GM12874 (cell line): ENCODE data around the gene TRIO.

ENCODE experiments used
- TF ChIP-seq, protein P1 (sequence below): IDR thresholded peaks from 2 replicates; pipeline ENCODE4 v1.5.1; 2011; ENCODE audit warnings: low read depth, mild to moderate bottlenecking, control low read depth, low read length, moderate library complexity; ENCODE audit not compliant: insufficient read depth

Gene TRIO

DNA sequence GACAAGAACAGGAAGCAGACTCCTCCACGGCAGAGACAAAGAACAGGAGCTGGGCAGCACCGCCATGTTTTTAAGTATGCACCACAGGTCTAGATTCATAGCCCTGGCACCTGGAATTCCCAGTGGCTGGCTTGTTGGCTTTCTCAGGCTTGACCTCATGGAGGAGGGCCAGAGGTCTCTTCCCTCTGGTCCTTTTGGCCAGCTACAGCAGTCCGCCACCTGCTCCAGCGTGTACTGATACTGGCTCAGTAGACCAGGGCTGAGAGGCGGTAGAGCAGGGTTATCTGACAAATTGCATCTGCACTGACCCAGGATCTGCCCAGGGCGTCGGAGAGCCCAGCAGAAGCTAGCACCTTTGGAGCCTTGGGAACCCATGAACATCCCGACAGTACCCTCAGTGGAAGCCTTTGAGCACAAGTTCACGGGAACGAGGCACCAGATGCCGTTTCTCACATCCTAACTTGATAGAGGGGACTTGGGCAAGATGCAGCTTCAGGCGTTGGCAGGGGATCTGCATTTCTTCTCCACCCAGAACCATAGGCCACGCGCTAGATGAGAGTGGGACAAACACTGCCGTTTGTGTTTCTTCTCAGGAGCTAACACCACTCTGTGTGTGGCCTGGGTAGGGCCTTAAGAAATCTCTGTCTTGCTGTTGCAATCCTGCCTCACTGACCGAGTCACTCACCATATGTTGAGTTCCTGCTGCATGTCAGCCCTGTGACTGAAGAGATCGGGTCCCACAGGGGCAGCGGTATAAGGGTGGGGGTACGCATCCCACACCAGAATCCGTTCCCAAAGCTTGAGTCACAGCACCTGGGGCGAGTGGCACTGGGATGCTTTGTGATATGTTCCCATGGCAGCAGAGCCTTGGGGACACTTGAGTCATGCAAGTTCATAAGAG lies 348.1 kb downstream of the TRIO start:
- TF ChIP-seq, protein P1, sequence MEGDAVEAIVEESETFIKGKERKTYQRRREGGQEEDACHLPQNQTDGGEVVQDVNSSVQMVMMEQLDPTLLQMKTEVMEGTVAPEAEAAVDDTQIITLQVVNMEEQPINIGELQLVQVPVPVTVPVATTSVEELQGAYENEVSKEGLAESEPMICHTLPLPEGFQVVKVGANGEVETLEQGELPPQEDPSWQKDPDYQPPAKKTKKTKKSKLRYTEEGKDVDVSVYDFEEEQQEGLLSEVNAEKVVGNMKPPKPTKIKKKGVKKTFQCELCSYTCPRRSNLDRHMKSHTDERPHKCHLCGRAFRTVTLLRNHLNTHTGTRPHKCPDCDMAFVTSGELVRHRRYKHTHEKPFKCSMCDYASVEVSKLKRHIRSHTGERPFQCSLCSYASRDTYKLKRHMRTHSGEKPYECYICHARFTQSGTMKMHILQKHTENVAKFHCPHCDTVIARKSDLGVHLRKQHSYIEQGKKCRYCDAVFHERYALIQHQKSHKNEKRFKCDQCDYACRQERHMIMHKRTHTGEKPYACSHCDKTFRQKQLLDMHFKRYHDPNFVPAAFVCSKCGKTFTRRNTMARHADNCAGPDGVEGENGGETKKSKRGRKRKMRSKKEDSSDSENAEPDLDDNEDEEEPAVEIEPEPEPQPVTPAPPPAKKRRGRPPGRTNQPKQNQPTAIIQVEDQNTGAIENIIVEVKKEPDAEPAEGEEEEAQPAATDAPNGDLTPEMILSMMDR = no peak

DNA sequence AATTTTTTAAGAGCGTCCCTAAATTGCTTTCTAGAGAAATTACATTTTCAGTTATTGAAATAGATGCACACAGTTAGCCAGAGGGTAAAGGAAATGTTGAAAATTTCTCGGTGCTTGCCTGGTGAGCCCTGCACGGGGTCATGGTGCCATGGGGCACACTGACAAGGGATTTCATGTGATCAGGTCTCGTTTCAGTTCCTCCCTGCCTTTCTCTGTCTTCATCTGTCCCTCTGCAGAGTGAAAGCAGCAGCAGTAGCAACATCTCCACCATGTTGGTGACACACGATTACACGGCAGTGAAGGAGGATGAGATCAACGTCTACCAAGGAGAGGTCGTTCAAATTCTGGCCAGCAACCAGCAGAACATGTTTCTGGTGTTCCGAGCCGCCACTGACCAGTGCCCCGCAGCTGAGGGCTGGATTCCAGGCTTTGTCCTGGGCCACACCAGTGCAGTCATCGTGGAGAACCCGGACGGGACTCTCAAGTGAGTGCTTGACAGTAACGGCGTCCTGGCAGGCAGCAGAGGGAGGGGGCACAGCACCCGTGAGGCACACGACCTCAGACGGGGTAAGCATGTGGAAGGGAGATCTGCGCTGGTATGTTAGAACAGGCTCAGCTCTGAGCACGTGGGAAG lies 349.3 kb downstream of the TRIO start:
- TF ChIP-seq, protein P1 = no peak

DNA sequence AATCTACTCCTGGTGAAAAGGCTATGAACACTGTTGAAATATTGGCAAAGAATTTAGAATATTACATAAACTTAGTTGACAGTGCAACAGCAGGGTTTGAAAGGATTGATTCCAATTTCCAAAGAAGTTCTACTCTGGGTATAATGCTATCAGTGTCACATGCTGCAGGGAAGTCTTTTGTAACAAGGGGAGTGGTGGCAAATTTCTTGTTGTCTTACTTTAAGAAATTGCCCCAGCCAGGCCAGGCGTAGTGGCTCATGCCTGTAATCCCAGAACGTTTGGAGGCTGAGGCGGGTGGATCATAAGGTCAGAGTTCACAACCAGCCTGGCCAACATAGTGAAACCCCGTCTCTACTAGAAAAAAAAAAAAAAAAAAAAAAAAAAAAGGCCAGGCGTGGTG lies 352.2 kb downstream of the TRIO start:
- TF ChIP-seq, protein P1 = no peak

DNA sequence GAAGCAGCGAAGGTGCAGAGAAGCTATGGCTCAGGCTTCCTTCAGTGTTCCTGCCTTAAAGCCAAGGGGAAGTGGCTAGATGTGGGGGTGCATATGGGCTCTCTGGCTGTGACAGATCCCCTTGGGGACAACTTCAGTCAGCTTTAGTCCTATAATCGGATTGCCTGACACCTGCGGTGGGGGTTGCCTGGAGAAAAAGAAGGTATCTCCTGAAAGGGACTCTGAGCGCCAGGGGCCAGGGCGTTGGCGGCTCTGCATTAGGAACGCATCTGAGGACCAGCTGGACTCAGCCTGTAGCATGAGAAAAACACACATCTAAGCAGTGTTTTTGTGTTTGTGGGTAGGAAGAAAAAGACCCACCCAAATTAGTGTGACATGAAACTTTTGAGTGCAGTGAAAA lies 354.2 kb downstream of the TRIO start:
- TF ChIP-seq, protein P1 = no peak

DNA sequence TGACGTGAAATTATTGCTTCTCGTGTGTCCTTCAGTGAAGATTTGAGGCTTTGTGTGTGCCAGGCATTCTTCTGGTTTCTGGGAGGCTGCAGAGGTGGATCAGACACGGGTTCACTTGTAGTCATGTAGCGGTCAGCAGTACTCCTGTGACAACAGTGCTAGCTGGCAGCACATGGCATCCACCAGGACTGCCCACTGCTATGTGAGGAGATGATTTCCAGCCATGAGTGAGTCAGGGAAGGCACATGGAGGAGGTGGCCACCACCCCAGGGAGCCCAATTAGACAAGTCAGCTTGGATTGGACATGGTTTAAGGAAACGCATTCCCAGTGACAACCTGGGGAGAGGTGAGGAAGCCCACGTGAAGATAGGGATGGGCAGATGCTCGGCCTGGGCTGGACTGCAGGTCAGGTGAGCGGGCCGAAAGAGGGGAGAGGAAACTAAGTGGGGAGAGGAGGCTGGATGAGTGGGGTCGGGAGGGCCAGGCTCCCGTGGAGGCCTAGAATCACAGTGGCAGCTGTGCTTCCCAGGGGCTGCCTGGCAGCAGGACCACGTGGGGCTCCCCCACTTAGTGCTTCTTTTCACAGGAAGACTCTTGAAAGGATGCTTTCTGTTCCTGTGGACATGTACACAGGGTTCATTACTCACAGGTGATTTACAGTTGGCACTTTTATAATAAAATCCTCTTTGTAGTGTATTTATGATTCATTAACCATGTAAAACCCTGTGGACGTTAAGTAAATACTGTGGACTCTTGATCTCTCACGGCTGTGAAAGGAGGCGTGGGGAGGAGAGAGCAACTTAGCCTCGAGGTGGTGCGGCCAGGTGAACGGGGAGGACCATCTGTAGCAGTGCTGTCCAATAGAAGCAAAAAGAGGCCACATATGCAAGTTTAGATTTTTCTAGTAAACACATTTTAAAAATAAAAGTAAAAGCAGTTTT lies 358.5 kb downstream of the TRIO start:
- TF ChIP-seq, protein P1 = no peak

DNA sequence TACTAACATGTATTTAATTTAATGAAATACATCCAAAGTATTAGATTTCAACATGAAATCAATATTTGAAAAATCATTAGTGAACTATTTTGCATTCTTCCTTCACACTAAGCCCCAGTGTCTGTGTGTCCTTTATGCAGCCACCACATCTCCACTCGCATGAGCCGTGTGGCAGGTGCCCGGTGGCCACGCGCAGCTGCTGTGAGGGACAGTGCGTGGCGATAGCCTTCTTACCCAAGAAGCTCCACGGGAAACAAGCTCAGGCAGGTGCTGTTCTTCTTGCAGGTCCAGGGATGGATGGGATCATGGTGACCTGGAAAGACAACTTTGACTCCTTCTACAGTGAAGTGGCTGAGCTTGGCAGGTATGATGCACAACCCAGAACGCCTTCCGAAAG lies 359.1 kb downstream of the TRIO start:
- TF ChIP-seq, protein P1 = no peak
